Osteocyte (in vitro differentiated cells): ENCODE results near the gene LVRN. TPM values are rescaled to one million over a fixed set of nuclear protein-coding genes. Genes with fewer than 3 reads are reported as not detected.

Source experiments
- DNase-seq: peaks from one replicate; pipeline ENCODE4 v3.0.0; 2021; ENCODE audit warnings: mixed read lengths; ENCODE audit not compliant: unreplicated experiment; ENCODE audit errors: extremely low spot score
- H3K27ac Mint-ChIP-seq: one replicate; pipeline ENCODE4 v1.8.0; 2021; ENCODE audit warnings: mild to moderate bottlenecking, mixed read lengths; ENCODE audit not compliant: unreplicated experiment
- H3K27me3 Mint-ChIP-seq: one replicate; pipeline ENCODE4 v1.8.0; 2021; ENCODE audit warnings: mixed read lengths; ENCODE audit not compliant: unreplicated experiment
- H3K36me3 Mint-ChIP-seq: one replicate; pipeline ENCODE4 v1.8.0; 2021; ENCODE audit warnings: mixed read lengths; ENCODE audit not compliant: unreplicated experiment
- H3K4me1 Mint-ChIP-seq: one replicate; pipeline ENCODE4 v1.8.0; 2021; ENCODE audit warnings: mixed read lengths; ENCODE audit not compliant: unreplicated experiment
- H3K4me3 Mint-ChIP-seq: one replicate; pipeline ENCODE4 v1.8.0; 2021; ENCODE audit warnings: mild to moderate bottlenecking, moderate library complexity, mixed read lengths; ENCODE audit not compliant: unreplicated experiment
- H3K9me3 Mint-ChIP-seq: one replicate; pipeline ENCODE4 v1.8.0; 2021; ENCODE audit warnings: mixed read lengths; ENCODE audit not compliant: unreplicated experiment
- CTCF ChIP-seq: fragments of 200-600 bp; sonication (generic); IDR thresholded peaks from 2 replicates; pipeline ENCODE4 v1.5.0; 2021; ENCODE audit warnings: antibody characterized with exemption, mild to moderate bottlenecking, moderate library complexity
- total RNA-seq: library from RNA; stranded (reverse); gene quantifications from 2 replicates; pipeline ENCODE4 v1.2.1, GENCODE V29; 2021

The LVRN gene
- total RNA-seq, 1 donor from 2014 or later: 0.40 TPM

GRCh38 chr5:115962565-115963402, 509 bp downstream of the LVRN start:
- no peak for DNase-seq
- Mint-ChIP-seq H3K9me3 (no peaks in the 10 kb centered on the region), H3K36me3 (no peaks in the 10 kb centered on the region), H3K4me3 (no peak overlapping the region), H3K27me3 (peaks cover 6% of the 10 kb centered on the region), H3K4me1 (no peaks in the 10 kb centered on the region), H3K27ac (no peak overlapping the region)
- no peak for TF ChIP-seq CTCF

- H3K36me3 Mint-ChIP-seq: no peaks in the 10 kb centered on the region
- H3K27ac Mint-ChIP-seq: no peak overlapping the region
- H3K9me3 Mint-ChIP-seq: no peaks in the 10 kb centered on the region
- no peak for TF ChIP-seq CTCF
- H3K27me3 Mint-ChIP-seq: peaks cover 14% of the 10 kb centered on the region
- DNase-seq: no peak
- no peak overlapping the region for H3K4me3 Mint-ChIP-seq
- H3K4me1 Mint-ChIP-seq: no peaks in the 10 kb centered on the region
Measured at GRCh38 chr5:115963566-115963965, 1.3 kb downstream of the LVRN start.

GRCh38 chr5:115968770-115969169, 6.5 kb downstream of the LVRN start:
- no peak for DNase-seq
- no peak for TF ChIP-seq CTCF
- Mint-ChIP-seq H3K36me3 (no peaks in the 10 kb centered on the region), H3K27me3 (peaks cover 16% of the 10 kb centered on the region), H3K27ac (no peak overlapping the region), H3K4me3 (no peak overlapping the region), H3K9me3 (no peaks in the 10 kb centered on the region), H3K4me1 (no peaks in the 10 kb centered on the region)

GRCh38 chr5:115977096-115977495, 14.8 kb downstream of the LVRN start:
- no peak for DNase-seq
- Mint-ChIP-seq H3K4me3 (no peak overlapping the region), H3K9me3 (no peaks in the 10 kb centered on the region), H3K4me1 (peaks cover 19% of the 10 kb centered on the region), H3K36me3 (no peaks in the 10 kb centered on the region), H3K27ac (no peak overlapping the region), H3K27me3 (no peaks in the 10 kb centered on the region)
- no peak for TF ChIP-seq CTCF

- Mint-ChIP-seq H3K27me3 (no peaks in the 10 kb centered on the region), H3K27ac (no peak overlapping the region), H3K4me1 (peaks cover 19% of the 10 kb centered on the region), H3K36me3 (no peaks in the 10 kb centered on the region), H3K4me3 (no peak overlapping the region), H3K9me3 (no peaks in the 10 kb centered on the region)
- no peak for DNase-seq
- no peak for TF ChIP-seq CTCF
Measured at GRCh38 chr5:115977988-115978387, 15.7 kb downstream of the LVRN start.
